BE2C (cell line): Measurements from ENCODE around the gene PTPRD.

ENCODE experiments used
- DNase-seq: peaks from one replicate; pipeline ENCODE4 v3.0.0-alpha.2; 2020
- H3K27me3 ChIP-seq: fragments of 250-450 bp; sonication (Bioruptor Pico); 2 replicates; pipeline ENCODE4 v1.5.1; 2020; ENCODE audit warnings: mild to moderate bottlenecking
- H3K36me3 ChIP-seq: fragments of 250-450 bp; sonication (Bioruptor Pico); 2 replicates; pipeline ENCODE4 v1.5.1; 2020; ENCODE audit warnings: mild to moderate bottlenecking
- H3K4me1 ChIP-seq: fragments of 250-450 bp; sonication (Bioruptor Pico); 2 replicates; pipeline ENCODE4 v1.5.1; 2020
- H3K4me3 ChIP-seq: 2 replicates; pipeline ENCODE4 v1.5.1; 2011; ENCODE audit warnings: low read depth, low read length
- H3K9me3 ChIP-seq: fragments of 250-450 bp; sonication (Bioruptor Pico); 2 replicates; pipeline ENCODE4 v1.5.1; 2020
- CTCF ChIP-seq: IDR thresholded peaks from 2 replicates; pipeline ENCODE4 v1.5.1; 2012; ENCODE audit warnings: mild to moderate bottlenecking, low read depth, low read length

The PTPRD gene

DNA sequence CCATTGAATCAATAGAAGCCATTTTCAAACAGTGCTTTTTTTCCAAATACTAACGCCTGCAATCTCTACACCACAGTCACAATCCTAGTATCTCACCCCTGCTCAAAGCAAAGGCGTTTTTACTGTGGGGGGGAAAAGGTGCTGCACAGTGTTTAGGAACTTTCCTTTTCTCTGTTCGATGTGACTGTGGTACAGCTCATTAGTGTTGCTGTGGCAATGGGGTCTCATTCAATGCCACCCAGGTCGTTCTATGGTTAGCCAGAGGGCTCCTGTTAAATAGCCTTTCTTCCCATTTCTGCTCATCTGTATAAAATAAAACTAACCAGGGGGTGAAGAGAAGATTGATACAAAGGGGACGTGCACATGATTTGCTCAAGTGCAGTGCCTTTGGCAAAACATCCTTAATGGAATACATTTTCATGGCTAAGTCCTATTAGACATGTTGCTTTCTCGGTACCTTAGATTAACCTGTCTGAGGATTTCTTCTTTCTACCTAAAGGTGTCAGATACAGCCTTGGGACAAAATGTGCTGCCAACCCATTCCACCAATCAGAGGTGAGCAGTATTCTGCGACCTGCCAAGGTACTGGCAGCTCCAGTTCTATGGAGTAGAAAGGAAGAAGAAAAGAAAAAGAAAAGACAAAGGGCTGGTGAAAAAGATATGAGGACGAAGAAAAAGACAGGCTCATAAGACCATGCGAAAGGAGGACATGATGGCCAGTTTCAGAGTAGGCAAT, 2161.8 kb downstream of the PTPRD start:
- DNase-seq = no peak

DNA sequence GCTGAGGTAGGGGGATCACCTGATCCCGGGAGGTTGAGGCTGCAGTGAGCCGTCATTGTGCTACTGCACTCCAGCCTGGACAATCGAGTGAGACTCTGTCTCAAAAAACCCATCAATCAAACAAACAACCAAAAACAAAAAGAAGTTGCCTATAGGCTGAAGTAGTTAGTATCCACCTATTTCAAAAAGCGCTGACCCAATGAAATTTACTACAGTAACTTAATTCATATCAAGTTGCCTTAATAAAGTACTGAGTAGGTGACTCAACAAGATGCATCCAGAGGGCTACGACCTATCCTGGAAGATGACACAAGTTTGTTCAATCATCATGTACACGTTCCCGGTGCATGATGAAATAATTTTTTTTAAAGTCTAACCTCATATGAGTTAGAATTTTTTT, 2164.6 kb downstream of the PTPRD start:
- no peak for DNase-seq
- no peaks in the 10 kb centered on the region for H3K4me1 ChIP-seq

More for the DNA sequence above, 2161.8 kb downstream of the PTPRD start:
- H3K4me1 ChIP-seq = no peaks in the 10 kb centered on the region
- H3K27me3 ChIP-seq = no peaks in the 10 kb centered on the region
- no peak overlapping the region for H3K4me3 ChIP-seq
- TF ChIP-seq CTCF = no peak
- H3K9me3 ChIP-seq = no peaks in the 10 kb centered on the region
- H3K36me3 ChIP-seq = no peaks in the 10 kb centered on the region

GRCh38 chr9:8447601-8448000, 2165.2 kb downstream of the PTPRD start:
- no peaks in the 10 kb centered on the region for H3K9me3 ChIP-seq
- DNase-seq = no peak
- no peaks in the 10 kb centered on the region for H3K36me3 ChIP-seq
- no peaks in the 10 kb centered on the region for H3K4me1 ChIP-seq
- no peak overlapping the region for H3K4me3 ChIP-seq
- H3K27me3 ChIP-seq = no peaks in the 10 kb centered on the region
- no peak for TF ChIP-seq CTCF

More for the DNA sequence above, 2164.6 kb downstream of the PTPRD start:
- no peak for TF ChIP-seq CTCF
- no peaks in the 10 kb centered on the region for H3K36me3 ChIP-seq
- no peaks in the 10 kb centered on the region for H3K9me3 ChIP-seq
- no peak overlapping the region for H3K4me3 ChIP-seq
- H3K27me3 ChIP-seq = no peaks in the 10 kb centered on the region

GRCh38 chr9:8437876-8438275, 2174.9 kb downstream of the PTPRD start:
- TF ChIP-seq CTCF = no peak
- H3K36me3 ChIP-seq = no peaks in the 10 kb centered on the region
- H3K4me3 ChIP-seq = no peak overlapping the region
- H3K27me3 ChIP-seq = no peaks in the 10 kb centered on the region
- no peaks in the 10 kb centered on the region for H3K4me1 ChIP-seq
- DNase-seq = peak; percentile 26
- H3K9me3 ChIP-seq = no peaks in the 10 kb centered on the region

DNA sequence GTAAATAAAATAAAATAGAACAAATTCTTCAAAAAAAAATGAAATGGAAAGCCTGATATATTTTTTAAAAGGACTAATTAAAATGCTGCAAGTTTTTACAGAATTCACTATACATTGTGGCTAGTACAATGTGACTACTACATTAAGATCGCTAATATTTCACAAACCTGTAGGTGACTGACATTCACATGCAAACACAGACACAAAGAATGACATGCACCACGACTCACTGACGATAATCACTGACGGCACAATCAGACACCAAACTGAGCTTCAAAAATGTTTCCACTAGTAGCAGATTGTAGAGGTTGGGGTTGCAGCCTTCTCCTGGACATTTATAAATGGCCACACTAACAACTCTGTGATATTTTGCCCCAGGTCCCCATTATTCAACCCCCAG, 2175.5 kb downstream of the PTPRD start:
- no peaks in the 10 kb centered on the region for H3K9me3 ChIP-seq
- H3K36me3 ChIP-seq = no peaks in the 10 kb centered on the region
- TF ChIP-seq CTCF = no peak
- no peaks in the 10 kb centered on the region for H3K4me1 ChIP-seq
- H3K4me3 ChIP-seq = no peak overlapping the region
- DNase-seq = no peak
- H3K27me3 ChIP-seq = no peaks in the 10 kb centered on the region

GRCh38 chr9:8436786-8437185, 2176.0 kb downstream of the PTPRD start:
- TF ChIP-seq CTCF = no peak
- Histone ChIP-seq H3K36me3 (no peaks in the 10 kb centered on the region), H3K27me3 (no peaks in the 10 kb centered on the region), H3K4me3 (no peak overlapping the region), H3K9me3 (no peaks in the 10 kb centered on the region), H3K4me1 (no peaks in the 10 kb centered on the region)
- DNase-seq = no peak
